Measurements from ENCODE around the gene LRRC73. TPM values are rescaled to one million over a fixed set of nuclear protein-coding genes. Genes with fewer than 3 reads are reported as not detected.

The LRRC73 gene
- total and polyA plus RNA-seq, 2 of the 8 experiments (the other 6 are each of a cell fraction or from before 2014, with no cell fraction given) = 0.24 to 0.26 TPM

GRCh38 chr6:43511824-43512415, 1.8 kb upstream of the LRRC73 start:
- peaks cover 10% of the 10 kb centered on the region for H3K79me1 ChIP-seq (ENCODE audit: low read depth, low read length)
- H3K56ac ChIP-seq (replicated peaks; ENCODE audit: insufficient read length, low read depth, low read length) = no peak overlapping the region
- POLR2A ChIA-PET (ENCODE audit: partially characterized antibody) = interaction anchor here (0.8 to 12.6 kb wide), 11 partner anchors 8 to 125 kb away, joined by 3 to 147 read pairs (median 6); partner anchors contain the start of genes GTPBP2, POLR1C and YIPF3
- peaks cover 4 to 18% of the 10 kb centered on the region in 2 experiments for H4K20me1 ChIP-seq (replicated peaks in 1 of 2; ENCODE audit: control insufficient read depth in 1 of 2, insufficient read depth in 2 of 2, low read length in 2 of 2)
- no peak overlapping the region for H4K8ac ChIP-seq (ENCODE audit: extremely low read depth, insufficient read depth, low read length)
- no peak overlapping the region for H2AFZ ChIP-seq (ENCODE audit: low read length)
- H4K91ac ChIP-seq (replicated peaks; ENCODE audit: insufficient read length, low read length) = no peak overlapping the region
- no peak overlapping the region for H2BK20ac ChIP-seq (ENCODE audit: low read length)
- no peak overlapping the region for H2BK15ac ChIP-seq (ENCODE audit: low read length)
- no peak overlapping the region; a peak in 1 of 8 replicates for H3K4me3 ChIP-seq (ENCODE audit: extremely low read depth in 1 of 4, insufficient read depth in 2 of 4, low read depth in 3 of 4, low read length in 4 of 4)
- H2BK12ac ChIP-seq (ENCODE audit: low read depth, low read length) = no peak overlapping the region
- H3K4ac ChIP-seq (replicated peaks; ENCODE audit: insufficient read length, low read depth, low read length) = no peak overlapping the region
- no peak overlapping the region for H4K5ac ChIP-seq (ENCODE audit: insufficient read length, low read depth, low read length)
- peaks cover 6 to 16% of the 10 kb centered on the region in 2 experiments for H3K79me2 ChIP-seq (ENCODE audit: control insufficient read depth in 1 of 2, insufficient read depth in 2 of 2, low read length in 2 of 2)
- H3K9me3 ChIP-seq (ENCODE audit: insufficient read depth in 2 of 2, low read depth in 1 of 2, low read length in 1 of 2) = no peaks in the 10 kb centered on the region
- H3K27me3 ChIP-seq (replicated peaks in 1 of 4; ENCODE audit: control insufficient read depth in 3 of 4, extremely low read depth in 1 of 4, insufficient read depth in 3 of 4, low read length in 3 of 4) = peaks cover 0 to 19% (median 15%) of the 10 kb centered on the region in 4 experiments; a peak in 5 of 7 replicates
- H3K14ac ChIP-seq (ENCODE audit: insufficient read length) = no peak overlapping the region
- H2BK5ac ChIP-seq (ENCODE audit: low read depth, low read length) = no peak overlapping the region
- H3K4me1 ChIP-seq (replicated peaks in 1 of 4; ENCODE audit: control insufficient read depth in 3 of 4, insufficient read depth in 4 of 4, low read length in 3 of 4) = peaks cover 0 to 27% (median 13%) of the 10 kb centered on the region in 4 experiments; a peak in 6 of 7 replicates
- FAIRE-seq (no peak), DNase-seq (ENCODE audit: low read depth in 1 of 2, low spot score in 2 of 2) (no peak)
- H3K4me2 ChIP-seq (ENCODE audit: insufficient read depth in 1 of 2, low read depth in 2 of 2, low read length in 2 of 2) = no peak overlapping the region; a peak in 1 of 4 replicates
- CTCF ChIA-PET (ENCODE audit: partially characterized antibody) = interaction anchor here (0.6 to 24.2 kb wide), 4 partner anchors 10 to 284 kb away, joined by 3 to 536 read pairs (median 6); partner anchors contain the start of gene TJAP1
- no peak overlapping the region for H3K23ac ChIP-seq (ENCODE audit: insufficient read length)
- H3K23me2 ChIP-seq (ENCODE audit: low read depth, low read length) = peaks cover 15% of the 10 kb centered on the region
- 94% methylated on average over 11 of the region's 11 CpGs; no CpG with 5 or more reads in 1 of the 2 experiments for WGBS, 2 experiments (ENCODE audit: extremely low coverage in 1 of 2, insufficient coverage in 1 of 2, insufficient read length in 1 of 2, insufficient replicate concordance in 2 of 2, low coverage in 1 of 2, low lambda C conversion rate in 2 of 2, missing lambda C conversion rate in 1 of 2)
- H3K36me3 ChIP-seq (ENCODE audit: control insufficient read depth in 2 of 4, insufficient read depth in 4 of 4, low read length in 3 of 4) = peaks cover 14 to 37% (median 21%) of the 10 kb centered on the region in 4 experiments; a peak in 7 of 8 replicates
- H2AK5ac ChIP-seq (ENCODE audit: low read depth, low read length) = no peak overlapping the region
- H2BK120ac ChIP-seq (replicated peaks; ENCODE audit: low read depth, low read length) = no peak overlapping the region
- no peak overlapping the region for H3K18ac ChIP-seq (ENCODE audit: extremely low read depth, low read length)
- H3K9ac ChIP-seq (replicated peaks in 1 of 4; ENCODE audit: extremely low read depth in 1 of 4, low read depth in 3 of 4, low read length in 3 of 4) = no peak overlapping the region
- H3K27ac ChIP-seq (ENCODE audit: low read depth, low read length) = no peak overlapping the region
- TF ChIP-seq CHD2 (IDR thresholded peaks at IDR 0.05; ENCODE audit: low read length) = no peak
- TF ChIP-seq KDM1A (IDR thresholded peaks at IDR 0.05; ENCODE audit: borderline replicate concordance, low read length) = no peak
- no peak for TF ChIP-seq CHD1 (IDR thresholded peaks at IDR 0.05; ENCODE audit: low read depth, low read length)
